Esophagus muscularis mucosa (tissue), 4 donors: ENCODE measurements around the gene ACSF2. TPM values are rescaled to one million over a fixed set of nuclear protein-coding genes. Genes with fewer than 3 reads are reported as not detected.

Experiments used
- DNase-seq: peaks from one replicate; pipeline ENCODE4 v3.0.0-alpha.2; 2017; ENCODE audit errors: extremely low spot score
- H3K27ac ChIP-seq, 4 donors: fragments of 200-600 bp; sonication (generic); replicated peaks in 1 of 4; 1 replicate in 3 of 4; 2 replicates in 1 of 4; pipeline ENCODE4 v1.5.1; 2016 to 2019; ENCODE audit warnings: mild to moderate bottlenecking in 1 of 4
- H3K27me3 ChIP-seq, 4 donors: fragments of 200-600 bp; sonication (generic); one replicate each; pipeline versions ENCODE4 v1.5.1 to v1.6.0; 2016 to 2019
- H3K36me3 ChIP-seq, 4 donors: fragments of 200-600 bp; sonication (generic); one replicate each; pipeline ENCODE4 v1.5.1; 2016 to 2019
- H3K4me1 ChIP-seq, 4 donors: fragments of 200-600 bp; sonication (generic); one replicate each; pipeline ENCODE4 v1.5.1; 2016 to 2019
- H3K4me3 ChIP-seq, 4 donors: fragments of 200-600 bp; sonication (generic); 1 replicate in 2 of 4; 2 replicates in 2 of 4; pipeline ENCODE4 v1.5.1; 2016 to 2019; ENCODE audit warnings: mild to moderate bottlenecking in 4 of 4, moderate library complexity in 1 of 4
- H3K9me3 ChIP-seq, 4 donors: fragments of 200-600 bp; sonication (generic); 1 replicate in 3 of 4; 2 replicates in 1 of 4; pipeline ENCODE4 v1.5.1; 2016 to 2019
- EP300 ChIP-seq: sonication (generic); formaldehyde crosslinking; IDR thresholded peaks from one replicate; pipeline ENCODE4 v1.6.1; 2017; ENCODE audit warnings: antibody characterized with exemption
- POLR2A ChIP-seq: fragments of 450-650 bp; IDR thresholded peaks from one replicate; pipeline ENCODE4 v1.6.1; 2017; ENCODE audit warnings: antibody characterized with exemption, moderate library complexity, mild to moderate bottlenecking, low read depth
- POLR2AphosphoS5 ChIP-seq, 2 donors: sonication (generic); formaldehyde crosslinking; IDR thresholded peaks; one replicate each; pipeline ENCODE4 v1.6.1; 2017; ENCODE audit warnings: antibody characterized with exemption in 2 of 2
- WGBS: methylation state at CpG from one replicate; pipeline ENCODE4 v1.1.5; 2018; 5-methylcytosine and 5-hydroxymethylcytosine counted together
- intact Hi-C: fragments of 100-400 bp; cut with DNase I; formaldehyde crosslinking; loops from one replicate; pipeline ENCODE4 v1.15.1; 2023
- total RNA-seq, 4 donors: library from RNA; depleted of rRNA; stranded (reverse); fragments of >200 nt; gene quantifications; one replicate each; pipeline versions ENCODE4 v1.1.0 to v1.2.1, GENCODE V29; 2016
- TF ChIP-seq, protein P1 (sequence below), 3 experiments: fragments of 200-600 bp in 2 of 3; fragments of 450-650 bp in 1 of 3; sonication (generic) in 2 of 3; IDR thresholded peaks; one replicate each; pipeline ENCODE4 v1.5.1; 2017 to 2019; ENCODE audit warnings: antibody characterized with exemption in 3 of 3, mild to moderate bottlenecking in 2 of 3, moderate library complexity in 1 of 3

Gene ACSF2
- total RNA-seq, 4 donors from 2014 or later = 6.0 to 9.6 (median 8.1) TPM

GRCh38 chr17:50421308-50422051, 4.5 kb upstream of the ACSF2 start:
- DNase-seq = no peak
- WGBS = 50% methylated on average over 3 of the region's 3 CpGs
- intact Hi-C loops = no loop called here
- TF ChIP-seq POLR2A = no peak
- TF ChIP-seq, protein P1, sequence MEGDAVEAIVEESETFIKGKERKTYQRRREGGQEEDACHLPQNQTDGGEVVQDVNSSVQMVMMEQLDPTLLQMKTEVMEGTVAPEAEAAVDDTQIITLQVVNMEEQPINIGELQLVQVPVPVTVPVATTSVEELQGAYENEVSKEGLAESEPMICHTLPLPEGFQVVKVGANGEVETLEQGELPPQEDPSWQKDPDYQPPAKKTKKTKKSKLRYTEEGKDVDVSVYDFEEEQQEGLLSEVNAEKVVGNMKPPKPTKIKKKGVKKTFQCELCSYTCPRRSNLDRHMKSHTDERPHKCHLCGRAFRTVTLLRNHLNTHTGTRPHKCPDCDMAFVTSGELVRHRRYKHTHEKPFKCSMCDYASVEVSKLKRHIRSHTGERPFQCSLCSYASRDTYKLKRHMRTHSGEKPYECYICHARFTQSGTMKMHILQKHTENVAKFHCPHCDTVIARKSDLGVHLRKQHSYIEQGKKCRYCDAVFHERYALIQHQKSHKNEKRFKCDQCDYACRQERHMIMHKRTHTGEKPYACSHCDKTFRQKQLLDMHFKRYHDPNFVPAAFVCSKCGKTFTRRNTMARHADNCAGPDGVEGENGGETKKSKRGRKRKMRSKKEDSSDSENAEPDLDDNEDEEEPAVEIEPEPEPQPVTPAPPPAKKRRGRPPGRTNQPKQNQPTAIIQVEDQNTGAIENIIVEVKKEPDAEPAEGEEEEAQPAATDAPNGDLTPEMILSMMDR (IDR thresholded peaks at IDR 0.05) = no peak
- TF ChIP-seq EP300 = no peak
- no peak for TF ChIP-seq POLR2AphosphoS5 (IDR thresholded peaks at IDR 0.05)
- Histone ChIP-seq H3K4me1 (peaks cover 9 to 34% (median 26%) of the 10 kb centered on the region in 4 donors), H3K27me3 (no peaks in the 10 kb centered on the region), H3K4me3 (peak overlapping the region; percentile 27 to 38 (median 35)), H3K9me3 (no peaks in the 10 kb centered on the region), H3K36me3 (no peaks in the 10 kb centered on the region), H3K27ac (peak overlapping the region; percentile 47 to 67 (median 54))

DNA sequence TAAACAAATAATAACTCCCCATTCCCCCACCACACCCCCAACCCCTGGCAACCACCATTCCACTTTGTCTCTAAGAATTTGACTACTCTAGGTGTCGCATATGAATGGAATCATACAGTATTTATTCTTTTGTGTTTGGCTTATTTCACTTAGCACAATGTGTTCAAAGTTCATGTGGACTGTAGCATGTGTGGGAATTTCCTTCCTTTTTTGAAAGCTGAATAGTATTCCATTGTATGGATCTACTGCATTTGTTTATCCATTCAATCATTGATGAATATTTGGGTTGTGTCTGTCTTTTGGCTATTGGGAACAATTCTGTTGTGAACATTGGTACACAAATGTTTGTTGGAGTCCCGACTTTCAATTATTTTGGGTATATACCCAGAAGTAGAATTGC, 3.3 kb upstream of the ACSF2 start:
- H3K4me1 ChIP-seq = peaks cover 19 to 46% (median 38%) of the 10 kb centered on the region in 4 donors
- intact Hi-C loops = no loop called here
- H3K9me3 ChIP-seq = no peaks in the 10 kb centered on the region
- no peak overlapping the region for H3K4me3 ChIP-seq
- DNase-seq = no peak
- no peak overlapping the region for H3K27ac ChIP-seq
- WGBS = 91% methylated on average over 2 of the region's 2 CpGs
- no peaks in the 10 kb centered on the region for H3K27me3 ChIP-seq
- no peaks in the 10 kb centered on the region for H3K36me3 ChIP-seq
- TF ChIP-seq, protein P1 (IDR thresholded peaks at IDR 0.05) = no peak
- no peak for TF ChIP-seq POLR2AphosphoS5 (IDR thresholded peaks at IDR 0.05)
- no peak for TF ChIP-seq POLR2A
- TF ChIP-seq EP300 = no peak

DNA sequence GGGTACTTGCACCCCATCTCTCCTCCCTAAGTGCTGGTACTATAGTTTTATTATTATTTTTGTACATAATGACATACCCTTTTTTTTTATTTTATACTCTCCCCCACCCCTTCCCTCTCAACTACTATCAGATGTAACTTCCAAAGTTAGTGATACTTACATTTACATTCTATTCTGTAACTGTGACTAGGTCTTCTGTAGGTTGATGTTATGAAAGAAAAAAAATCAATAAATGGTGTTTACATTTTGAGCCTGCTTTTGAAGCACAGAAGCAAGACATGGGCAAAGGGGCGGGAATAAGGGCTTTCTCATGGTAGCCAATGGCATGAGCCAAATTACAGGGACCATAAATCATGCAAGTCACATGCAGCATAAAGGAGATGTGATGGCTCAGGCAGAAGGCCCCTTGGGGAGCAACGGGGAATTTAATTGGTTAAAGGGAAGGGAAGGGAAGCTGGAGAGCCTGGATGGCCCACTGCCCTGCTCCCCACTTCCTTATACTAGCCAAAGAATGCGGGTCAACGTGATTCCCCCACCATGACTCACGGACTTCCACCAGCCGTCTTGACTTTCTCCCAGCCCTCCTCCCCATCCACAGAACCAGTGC, 2.4 kb upstream of the ACSF2 start:
- no peaks in the 10 kb centered on the region for H3K9me3 ChIP-seq
- WGBS = 74% methylated on average over 6 of the region's 6 CpGs
- DNase-seq = no peak

GRCh38 chr17:50424246-50424995, 1.6 kb upstream of the ACSF2 start:
- no peak overlapping the region for H3K27ac ChIP-seq
- 94% methylated on average over 9 of the region's 9 CpGs for WGBS
- intact Hi-C loops = no loop called here

More for the DNA sequence above, 2.4 kb upstream of the ACSF2 start:
- intact Hi-C loops = no loop called here
- no peak overlapping the region for H3K27ac ChIP-seq
- H3K27me3 ChIP-seq = no peaks in the 10 kb centered on the region
- H3K4me1 ChIP-seq = peaks cover 19 to 52% (median 40%) of the 10 kb centered on the region in 4 donors
- no peak overlapping the region for H3K4me3 ChIP-seq
- TF ChIP-seq POLR2AphosphoS5 (IDR thresholded peaks at IDR 0.05) = no peak
- TF ChIP-seq POLR2A = no peak
- TF ChIP-seq EP300 = no peak
- TF ChIP-seq, protein P1 (IDR thresholded peaks at IDR 0.05) = no peak
- H3K36me3 ChIP-seq = no peaks in the 10 kb centered on the region

More at GRCh38 chr17:50424246-50424995, 1.6 kb upstream of the ACSF2 start:
- peaks cover 0 to 3% (median 0%) of the 10 kb centered on the region in 4 donors for H3K36me3 ChIP-seq
- no peak for TF ChIP-seq POLR2A
- TF ChIP-seq, protein P1 (IDR thresholded peaks at IDR 0.05) = no peak
- no peaks in the 10 kb centered on the region for H3K9me3 ChIP-seq
- H3K4me1 ChIP-seq = peaks cover 19 to 55% (median 40%) of the 10 kb centered on the region in 4 donors
- DNase-seq = no peak
- H3K4me3 ChIP-seq = no peak overlapping the region
- no peaks in the 10 kb centered on the region for H3K27me3 ChIP-seq
